Stimulated activated CD8-positive, alpha-beta memory T cell treated with anti-CD3 and anti-CD28 coated beads, Interleukin-15, amount 100 ng/mL, for 48 hours (primary cell): ENCODE results near the gene ZNF639.
"Not testable (repeated sequence)": the region's sequence is repeated elsewhere in the genome, so short reads cannot be mapped to it uniquely, and the experiment has no call there.

Source experiments
- DNase-seq, 2 donors: peaks; one replicate each; pipeline ENCODE4 v3.0.0-alpha.2; 2020; ENCODE audit warnings: low read depth in 2 of 2

ZNF639 gene

DNA sequence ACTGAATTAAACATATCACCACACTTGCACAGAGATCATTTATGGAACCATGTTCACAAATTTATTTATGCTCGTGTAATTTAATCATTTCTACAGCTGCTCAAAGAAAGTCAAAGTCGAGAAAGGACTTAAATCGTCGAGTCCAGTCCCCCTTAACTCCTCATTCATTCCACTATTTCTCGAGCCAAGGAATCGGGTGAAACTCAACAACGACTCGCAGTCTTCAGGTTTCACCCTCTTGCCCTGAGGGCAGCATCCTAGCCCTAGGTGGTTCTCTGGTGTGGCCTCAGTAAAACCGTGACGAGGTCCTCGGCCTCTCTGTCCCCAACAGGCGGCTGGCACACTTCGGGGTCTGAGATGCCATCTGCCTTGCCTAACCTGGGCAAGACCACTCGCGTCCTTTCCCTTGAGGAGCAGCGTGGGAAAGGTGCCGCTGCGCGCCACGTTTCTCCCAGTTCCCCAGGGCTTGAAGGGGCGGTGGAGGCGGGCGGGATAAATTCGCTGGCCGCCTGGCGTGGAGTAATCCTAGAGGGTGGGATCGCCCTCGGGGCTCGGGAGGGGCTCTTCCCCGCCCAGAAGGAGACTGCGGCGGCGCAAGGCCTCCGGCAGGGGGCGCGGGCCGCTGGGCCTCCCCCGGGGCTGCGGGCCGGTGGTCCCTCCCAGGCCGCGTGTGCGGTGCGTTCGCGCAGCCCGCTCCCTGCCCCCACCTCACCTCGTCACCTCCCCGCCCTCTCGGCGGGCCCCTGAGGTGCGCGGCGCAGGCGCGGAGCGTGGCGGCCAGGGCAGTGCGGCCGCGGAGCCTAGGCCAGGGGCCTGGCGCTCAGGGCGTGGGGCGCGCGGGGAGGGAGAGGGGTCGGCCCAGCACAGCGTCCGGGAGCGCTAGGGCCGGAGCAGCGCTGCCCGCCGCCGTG, at the start of gene ZNF639:
Gene ZNF639 (plus strand): TSS at position 746 of the 911 bp plus-strand sequence. CDS start 5,263 bp downstream, outside the sequence.
- peak; percentile 77 to 81 for DNase-seq

- DNase-seq: not testable (repeated sequence)
Observed at GRCh38 chr3:179274434-179274833, 48.4 kb upstream of the ZNF639 start.

DNA sequence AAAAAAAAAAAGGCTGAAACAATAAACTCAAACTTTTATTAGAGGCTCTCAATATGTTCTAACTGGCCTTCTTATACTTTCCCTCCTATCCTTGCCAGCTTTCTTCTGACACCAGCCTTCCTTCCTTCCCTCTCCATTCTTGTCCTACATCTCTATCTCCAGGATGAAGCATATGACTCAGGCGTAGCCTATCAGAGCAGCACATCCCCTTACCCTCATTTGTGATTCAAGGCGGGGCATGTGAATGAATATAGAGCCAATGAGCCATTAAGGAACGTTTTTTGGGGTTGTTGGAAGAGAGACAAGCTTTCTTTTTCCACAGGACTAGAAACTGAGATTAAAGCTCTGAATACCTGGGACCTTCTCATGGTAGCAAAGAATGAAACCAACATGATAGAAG, 46.8 kb upstream of the ZNF639 start:
- DNase-seq: no peak

- no peak for DNase-seq
Observed at GRCh38 chr3:179276743-179277142, 46.1 kb upstream of the ZNF639 start.

- no peak for DNase-seq
Observed at GRCh38 chr3:179278151-179278550, 44.7 kb upstream of the ZNF639 start.

GRCh38 chr3:179278932-179279693, 43.7 kb upstream of the ZNF639 start:
- no peak for DNase-seq

- DNase-seq: no peak
Observed at GRCh38 chr3:179279837-179280236, 43.0 kb upstream of the ZNF639 start.

- DNase-seq: no peak
Observed at GRCh38 chr3:179281825-179282224, 41.0 kb upstream of the ZNF639 start.

- no peak for DNase-seq
Observed at GRCh38 chr3:179286331-179286730, 36.5 kb upstream of the ZNF639 start.

DNA sequence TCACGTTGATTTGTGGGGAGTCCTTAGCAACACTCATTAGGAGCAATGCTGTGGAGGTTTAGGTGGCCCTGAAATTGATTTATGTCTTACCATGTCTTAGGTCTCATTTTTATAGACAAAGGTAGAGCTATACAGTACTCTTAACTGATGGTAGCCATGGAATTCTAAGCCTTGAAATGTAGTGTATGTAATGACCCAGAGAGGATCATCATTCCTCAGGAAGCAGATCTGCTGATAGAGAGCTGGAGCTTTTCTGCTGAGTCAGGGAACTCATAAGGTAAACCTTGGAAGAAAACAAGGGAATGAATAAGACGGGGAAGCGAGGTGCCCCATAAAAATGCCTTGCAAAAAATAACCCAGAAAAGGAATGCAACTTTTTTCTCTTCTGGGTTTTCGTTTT, 34.0 kb upstream of the ZNF639 start:
- DNase-seq: no peak

- no peak for DNase-seq
Observed at GRCh38 chr3:179289295-179289694, 33.5 kb upstream of the ZNF639 start.

DNA sequence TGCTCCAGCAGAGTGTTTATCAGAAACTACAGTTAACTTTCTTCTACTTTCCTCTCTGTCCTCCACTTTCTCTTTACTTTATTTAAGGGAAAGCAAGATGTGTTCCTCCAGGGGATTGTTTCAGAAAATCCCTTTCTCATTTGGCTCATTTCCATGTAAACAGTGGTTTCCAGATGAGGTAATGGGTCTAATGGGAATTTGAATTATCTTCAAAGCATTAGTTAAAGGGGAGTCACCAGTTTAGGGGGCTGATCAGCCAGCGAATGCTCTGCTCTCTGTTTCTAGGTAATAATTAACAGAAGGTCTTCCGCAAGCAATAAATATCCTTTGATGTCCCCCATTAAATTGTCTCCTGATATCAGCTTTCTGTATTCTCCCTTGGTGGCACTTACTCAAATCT, 30.4 kb upstream of the ZNF639 start:
- no peak for DNase-seq

GRCh38 chr3:179297971-179298725, 24.7 kb upstream of the ZNF639 start:
- no peak for DNase-seq

- no peak for DNase-seq
Observed at GRCh38 chr3:179299316-179299715, 23.5 kb upstream of the ZNF639 start.

DNA sequence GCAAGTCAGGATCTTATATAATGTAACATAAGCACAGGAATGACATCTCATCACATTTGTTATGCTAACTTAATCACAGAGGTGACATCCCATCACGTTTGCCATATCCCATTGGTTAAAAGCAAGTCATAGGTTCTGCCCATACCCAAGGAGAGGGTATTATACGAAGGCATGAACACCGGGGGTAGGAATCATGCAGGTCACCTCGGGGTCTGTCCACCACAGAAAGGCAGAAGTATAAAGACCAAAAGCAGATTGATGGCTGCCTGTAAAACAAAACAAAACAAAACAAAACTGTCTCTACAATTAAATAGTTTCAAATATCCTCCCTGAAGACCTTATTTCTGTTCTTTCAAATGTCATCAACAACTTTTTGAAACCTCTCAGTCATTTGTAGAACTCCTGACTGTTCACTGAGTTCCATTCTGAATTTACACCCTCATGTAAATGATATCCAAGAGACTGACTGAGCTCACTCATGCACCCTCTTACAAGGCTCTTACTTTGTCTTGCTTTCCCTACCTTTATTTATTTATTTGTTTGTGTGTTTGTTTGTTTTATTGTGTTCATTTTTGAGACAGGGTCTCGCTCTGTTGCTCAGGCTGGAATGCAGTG, 22.7 kb upstream of the ZNF639 start:
- no peak for DNase-seq

GRCh38 chr3:179301645-179302044, 21.2 kb upstream of the ZNF639 start:
- DNase-seq: no peak

DNA sequence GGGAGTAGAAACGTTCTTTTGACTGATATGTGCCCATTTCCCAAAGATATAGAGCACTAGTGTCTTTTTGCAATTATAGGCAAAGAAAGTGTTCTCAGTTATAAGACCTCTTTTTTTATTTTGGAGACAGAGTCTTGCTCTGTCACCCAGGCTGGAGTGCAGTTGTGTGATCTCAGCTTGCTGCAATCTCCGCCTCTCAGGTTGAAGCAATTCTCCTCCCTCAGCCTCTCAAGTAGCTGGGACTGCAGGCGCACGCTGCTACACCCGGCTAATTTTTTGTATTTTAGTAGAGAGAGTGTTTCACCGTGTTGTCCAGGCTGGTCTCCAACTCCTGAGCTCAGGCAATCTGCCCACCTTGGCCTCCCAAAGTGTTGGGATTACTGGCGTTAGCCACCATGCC, 20.7 kb upstream of the ZNF639 start:
- DNase-seq: no peak

DNA sequence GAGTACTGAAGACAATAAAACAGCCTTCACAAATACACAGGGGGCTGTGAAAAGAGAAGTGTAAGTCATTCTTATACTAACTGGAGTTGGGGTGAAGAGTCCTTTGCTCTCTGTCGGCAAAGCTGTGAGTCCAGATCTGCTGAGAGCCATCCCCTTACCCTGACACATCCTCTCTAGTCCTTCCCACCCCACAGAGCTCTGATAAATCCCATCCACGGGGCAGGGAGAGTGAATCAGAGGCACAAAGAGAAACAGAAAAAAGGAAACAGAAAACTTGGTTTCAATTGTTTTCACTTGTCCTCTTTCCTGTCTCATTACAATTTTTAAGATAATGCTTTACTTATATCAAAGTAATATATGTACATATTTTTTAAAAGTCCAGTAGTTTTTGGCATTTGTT, 18.2 kb upstream of the ZNF639 start:
- no peak for DNase-seq

- not testable (repeated sequence) for DNase-seq
Observed at GRCh38 chr3:179307362-179307761, 15.5 kb upstream of the ZNF639 start.

DNA sequence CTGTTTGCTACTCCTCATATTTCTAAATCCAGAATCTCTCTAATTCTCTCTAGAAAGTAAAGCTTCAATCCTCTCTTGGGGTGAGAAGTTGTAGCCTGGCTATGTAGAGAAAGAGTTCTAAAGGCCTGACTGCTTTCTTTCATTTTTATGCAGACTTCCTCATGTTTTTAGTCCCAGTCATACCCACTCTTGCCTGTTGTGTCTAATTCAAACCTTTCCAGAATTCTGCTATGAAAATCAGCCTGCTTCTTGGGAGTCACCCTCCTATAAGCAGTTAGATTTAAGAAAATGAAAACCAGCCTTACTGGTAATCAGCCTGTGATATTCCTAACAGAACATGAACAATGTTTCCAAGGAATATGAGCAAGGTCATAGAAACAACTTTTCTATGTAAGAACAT, 14.8 kb upstream of the ZNF639 start:
- DNase-seq: no peak

DNA sequence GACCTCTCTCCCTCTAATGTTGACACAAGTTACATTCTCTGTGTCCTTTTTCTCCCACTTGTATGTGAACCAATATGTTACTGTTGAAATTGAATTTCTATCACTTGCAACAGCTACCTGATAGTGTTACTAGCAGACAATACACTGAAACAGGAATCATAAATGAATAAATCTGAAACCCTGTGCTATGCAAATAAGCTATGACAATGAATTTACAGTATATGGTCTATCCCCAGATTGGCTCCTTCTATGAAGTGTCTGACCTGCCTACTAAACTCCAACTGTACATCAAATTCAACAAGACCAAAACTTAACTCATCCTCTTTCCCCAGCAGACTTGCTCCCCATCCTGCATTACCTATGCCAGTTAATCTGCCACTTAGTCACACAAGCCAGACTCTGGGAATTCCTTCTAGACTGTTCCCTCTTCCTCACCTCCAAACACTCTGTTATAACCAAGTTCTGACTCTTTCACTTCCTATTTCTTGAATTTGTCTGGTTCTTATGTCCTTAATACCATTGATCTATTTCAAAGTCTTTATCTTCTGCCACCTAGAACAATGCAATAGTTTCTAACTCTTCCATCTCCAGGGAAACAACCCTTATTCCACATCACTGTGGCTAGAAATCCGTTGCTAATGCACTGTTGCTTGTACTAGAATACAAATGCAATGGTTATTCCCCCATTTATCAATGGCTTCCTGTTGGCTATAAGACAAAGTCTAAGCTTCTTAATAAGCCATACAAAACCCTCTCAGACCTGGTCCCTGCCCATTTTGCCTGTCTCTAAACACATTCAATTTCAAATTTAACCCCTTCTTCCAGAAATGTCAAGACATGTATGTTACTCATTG, 13.4 kb upstream of the ZNF639 start:
- no peak for DNase-seq
